Measurements from ENCODE around the gene SPTSSB. TPM values are rescaled to one million over a fixed set of nuclear protein-coding genes. Genes with fewer than 3 reads are reported as not detected.

SPTSSB gene
- total RNA-seq, 1 experiment from 2014 or later, result 15.7 TPM

DNA sequence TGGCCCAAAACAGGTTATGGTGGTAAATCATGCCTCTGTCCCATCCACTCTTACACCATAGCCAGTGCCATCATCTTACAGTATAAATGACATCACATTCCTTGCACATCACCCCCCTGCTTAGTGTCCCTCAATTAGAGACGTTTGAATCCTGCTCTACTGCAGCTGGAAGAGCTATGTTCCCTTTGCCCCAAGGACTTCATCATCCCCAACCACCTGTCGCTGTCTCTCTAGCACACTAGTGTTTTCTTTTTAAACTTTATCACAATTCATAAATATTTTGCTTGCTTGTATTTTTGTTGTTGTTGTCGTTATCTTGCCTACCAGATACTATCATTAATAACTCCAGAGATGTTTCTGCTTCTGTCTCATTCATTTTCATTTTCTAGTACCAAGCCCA lies 28.7 kb downstream of the SPTSSB start (continued):
- no peak for TF ChIP-seq ARID4B (CRISPR knock-in tag; IDR thresholded peaks at IDR 0.05; ENCODE audit: borderline replicate concordance)
- TF ChIP-seq ZBTB43 (CRISPR knock-in tag; IDR thresholded peaks at IDR 0.05), result no peak
- TF ChIP-seq ZNF425 (CRISPR knock-in tag; conservative IDR thresholded peaks at IDR 0.05), result no peak
- TF ChIP-seq SMAD3 (CRISPR knock-in tag; IDR thresholded peaks at IDR 0.05; ENCODE audit: borderline replicate concordance), result no peak
- no peak for TF ChIP-seq FOXP1 (CRISPR knock-in tag; IDR thresholded peaks at IDR 0.05; ENCODE audit: borderline replicate concordance)
- no peak for TF ChIP-seq ZNF219 (CRISPR knock-in tag; IDR thresholded peaks at IDR 0.05; ENCODE audit: borderline replicate concordance)
- TF ChIP-seq JAZF1 (CRISPR knock-in tag; IDR thresholded peaks at IDR 0.05), result no peak
- no peak for TF ChIP-seq CREB1 (CRISPR knock-in tag; IDR thresholded peaks at IDR 0.05)
- no peak for TF ChIP-seq ZNF263 (CRISPR knock-in tag; IDR thresholded peaks at IDR 0.05; ENCODE audit: low read depth)
- no peak for TF ChIP-seq ATF1 (CRISPR knock-in tag; IDR thresholded peaks at IDR 0.05)
- TF ChIP-seq, protein P1, sequence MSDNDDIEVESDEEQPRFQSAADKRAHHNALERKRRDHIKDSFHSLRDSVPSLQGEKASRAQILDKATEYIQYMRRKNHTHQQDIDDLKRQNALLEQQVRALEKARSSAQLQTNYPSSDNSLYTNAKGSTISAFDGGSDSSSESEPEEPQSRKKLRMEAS (CRISPR knock-in tag; IDR thresholded peaks at IDR 0.05), result no peak
- no peak for TF ChIP-seq USF2 (CRISPR knock-in tag; IDR thresholded peaks at IDR 0.05)
- TF ChIP-seq KAT7 (CRISPR knock-in tag; IDR thresholded peaks at IDR 0.05; ENCODE audit: borderline replicate concordance), result no peak

- Mint-ChIP-seq H3K4me1 (no peaks in the 10 kb centered on the region), H3K9me3 (no peaks in the 10 kb centered on the region), H3K36me3 (no peaks in the 10 kb centered on the region), H3K4me3 (no peak overlapping the region), H3K27me3 (ENCODE audit: low read depth) (no peaks in the 10 kb centered on the region), H3K27ac (no peak overlapping the region)
- ChIA-PET CTCF (no interaction called here), POLR2A (no interaction called here)
- DNase-seq (ENCODE audit: low spot score), result no peak
- TF ChIP-seq ZNF121 (CRISPR knock-in tag; IDR thresholded peaks at IDR 0.05) (no peak), ZNF281 (CRISPR knock-in tag; IDR thresholded peaks at IDR 0.05) (no peak), ZNF263 (CRISPR knock-in tag; IDR thresholded peaks at IDR 0.05; ENCODE audit: low read depth) (no peak), PRRX2 (CRISPR knock-in tag; IDR thresholded peaks at IDR 0.05) (no peak), ESRRA (CRISPR knock-in tag; IDR thresholded peaks at IDR 0.05; ENCODE audit: borderline replicate concordance) (no peak), NR1H2 (CRISPR knock-in tag; IDR thresholded peaks at IDR 0.05) (no peak)
- TF ChIP-seq, protein P2, sequence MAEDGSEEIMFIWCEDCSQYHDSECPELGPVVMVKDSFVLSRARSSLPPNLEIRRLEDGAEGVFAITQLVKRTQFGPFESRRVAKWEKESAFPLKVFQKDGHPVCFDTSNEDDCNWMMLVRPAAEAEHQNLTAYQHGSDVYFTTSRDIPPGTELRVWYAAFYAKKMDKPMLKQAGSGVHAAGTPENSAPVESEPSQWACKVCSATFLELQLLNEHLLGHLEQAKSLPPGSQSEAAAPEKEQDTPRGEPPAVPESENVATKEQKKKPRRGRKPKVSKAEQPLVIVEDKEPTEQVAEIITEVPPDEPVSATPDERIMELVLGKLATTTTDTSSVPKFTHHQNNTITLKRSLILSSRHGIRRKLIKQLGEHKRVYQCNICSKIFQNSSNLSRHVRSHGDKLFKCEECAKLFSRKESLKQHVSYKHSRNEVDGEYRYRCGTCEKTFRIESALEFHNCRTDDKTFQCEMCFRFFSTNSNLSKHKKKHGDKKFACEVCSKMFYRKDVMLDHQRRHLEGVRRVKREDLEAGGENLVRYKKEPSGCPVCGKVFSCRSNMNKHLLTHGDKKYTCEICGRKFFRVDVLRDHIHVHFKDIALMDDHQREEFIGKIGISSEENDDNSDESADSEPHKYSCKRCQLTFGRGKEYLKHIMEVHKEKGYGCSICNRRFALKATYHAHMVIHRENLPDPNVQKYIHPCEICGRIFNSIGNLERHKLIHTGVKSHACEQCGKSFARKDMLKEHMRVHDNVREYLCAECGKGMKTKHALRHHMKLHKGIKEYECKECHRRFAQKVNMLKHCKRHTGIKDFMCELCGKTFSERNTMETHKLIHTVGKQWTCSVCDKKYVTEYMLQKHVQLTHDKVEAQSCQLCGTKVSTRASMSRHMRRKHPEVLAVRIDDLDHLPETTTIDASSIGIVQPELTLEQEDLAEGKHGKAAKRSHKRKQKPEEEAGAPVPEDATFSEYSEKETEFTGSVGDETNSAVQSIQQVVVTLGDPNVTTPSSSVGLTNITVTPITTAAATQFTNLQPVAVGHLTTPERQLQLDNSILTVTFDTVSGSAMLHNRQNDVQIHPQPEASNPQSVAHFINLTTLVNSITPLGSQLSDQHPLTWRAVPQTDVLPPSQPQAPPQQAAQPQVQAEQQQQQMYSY (CRISPR knock-in tag; IDR thresholded peaks at IDR 0.05), result no peak
- ATAC-seq, result no peak
These were observed 31.5 kb downstream of the SPTSSB start for GRCh38 chr3:161339517-161340500.
